Activated CD8-positive, alpha-beta memory T cell treated with anti-CD3 and anti-CD28 coated beads for 24 hours (primary cell): ENCODE results near the gene PTPRK.

ENCODE experiments used
- DNase-seq: peaks from one replicate; pipeline ENCODE4 v3.0.0-alpha.2; 2020

The PTPRK gene

GRCh38 chr6:128238225-128238624 is 282.2 kb downstream of the PTPRK start:
- DNase-seq = no peak

- DNase-seq = no peak
Observed at GRCh38 chr6:128235556-128235955, 284.8 kb downstream of the PTPRK start.

DNA sequence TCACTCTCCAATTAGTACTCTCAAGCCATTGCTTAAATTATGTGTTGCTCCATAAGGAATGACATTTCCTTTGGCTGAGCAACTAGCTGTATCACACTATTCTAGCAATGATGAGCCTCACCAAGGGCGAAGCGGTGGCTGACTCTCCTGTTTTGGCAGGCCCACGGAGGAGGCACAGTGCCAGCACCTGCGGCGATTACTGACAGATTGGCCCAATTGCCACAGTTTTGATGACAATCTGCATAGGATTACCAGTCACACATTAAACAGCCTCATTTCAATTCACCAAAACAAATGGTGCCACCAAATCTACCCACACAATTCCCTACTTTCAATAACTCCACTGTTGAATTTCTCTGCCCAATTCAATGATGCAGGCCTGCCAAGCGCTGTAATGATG is 286.9 kb downstream of the PTPRK start:
- DNase-seq = no peak

GRCh38 chr6:128230267-128230989 is 290.0 kb downstream of the PTPRK start:
- DNase-seq = no peak

GRCh38 chr6:128225612-128226011 is 294.8 kb downstream of the PTPRK start:
- no peak for DNase-seq

GRCh38 chr6:128216917-128217316 is 303.5 kb downstream of the PTPRK start:
- no peak for DNase-seq

GRCh38 chr6:128209771-128210170 is 310.6 kb downstream of the PTPRK start:
- no peak for DNase-seq

GRCh38 chr6:128208851-128209580 is 311.4 kb downstream of the PTPRK start:
- no peak for DNase-seq

GRCh38 chr6:128208078-128208477 is 312.3 kb downstream of the PTPRK start:
- no peak for DNase-seq

GRCh38 chr6:128206610-128207426 is 313.6 kb downstream of the PTPRK start:
- no peak for DNase-seq

- no peak for DNase-seq
Observed at GRCh38 chr6:128204616-128205015, 315.8 kb downstream of the PTPRK start.

DNA sequence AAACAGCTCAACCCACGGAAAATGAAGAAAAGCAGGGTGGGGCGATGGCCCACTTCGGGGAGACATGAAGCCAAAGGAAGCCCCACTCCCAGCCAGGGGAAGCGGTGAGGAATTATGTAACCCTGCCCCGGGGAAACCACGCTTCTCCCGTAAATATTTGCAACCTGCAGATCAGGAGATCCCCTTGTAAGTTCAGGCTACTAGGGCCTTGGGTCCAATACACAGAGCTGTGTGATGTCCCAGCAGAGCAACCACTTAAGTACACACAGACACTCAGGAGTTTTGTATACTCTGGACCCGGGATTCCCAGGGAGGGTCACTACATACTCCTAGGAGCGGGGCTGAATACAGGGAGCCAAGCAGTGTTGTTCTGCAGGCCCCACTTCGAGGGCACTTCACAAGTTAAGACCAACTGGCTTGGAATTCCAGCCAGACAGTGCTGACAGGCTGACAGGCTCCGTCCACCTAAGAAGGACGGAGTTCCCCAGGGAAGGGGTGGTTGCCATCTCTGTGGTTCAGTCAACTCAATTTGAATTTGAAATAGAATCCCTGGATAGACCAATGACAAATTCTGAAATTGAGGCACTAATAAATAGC is 318.1 kb downstream of the PTPRK start:
- DNase-seq = no peak

DNA sequence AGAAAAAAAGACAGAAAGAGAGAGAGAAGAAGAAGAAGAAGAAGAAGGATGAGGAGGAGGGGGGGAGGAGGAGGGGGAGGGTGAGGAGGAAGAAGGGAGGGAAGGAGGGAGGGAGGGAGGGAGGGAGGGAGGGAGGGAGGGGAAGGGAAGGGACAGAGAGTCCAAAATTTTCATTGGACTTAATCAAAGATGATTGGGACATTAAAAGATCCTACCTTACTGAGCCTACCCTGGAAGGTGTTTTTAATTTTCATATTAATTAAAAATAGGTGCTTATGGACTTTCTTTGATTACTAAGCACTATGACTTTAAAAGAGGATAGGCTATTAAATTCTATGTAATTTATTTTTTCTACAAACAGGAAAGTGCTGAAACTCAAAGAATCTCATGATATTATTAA is 319.6 kb downstream of the PTPRK start:
- no peak for DNase-seq

GRCh38 chr6:128199461-128199860 is 320.9 kb downstream of the PTPRK start:
- DNase-seq = no peak

GRCh38 chr6:128192972-128193371 is 327.4 kb downstream of the PTPRK start:
- DNase-seq = no peak

DNA sequence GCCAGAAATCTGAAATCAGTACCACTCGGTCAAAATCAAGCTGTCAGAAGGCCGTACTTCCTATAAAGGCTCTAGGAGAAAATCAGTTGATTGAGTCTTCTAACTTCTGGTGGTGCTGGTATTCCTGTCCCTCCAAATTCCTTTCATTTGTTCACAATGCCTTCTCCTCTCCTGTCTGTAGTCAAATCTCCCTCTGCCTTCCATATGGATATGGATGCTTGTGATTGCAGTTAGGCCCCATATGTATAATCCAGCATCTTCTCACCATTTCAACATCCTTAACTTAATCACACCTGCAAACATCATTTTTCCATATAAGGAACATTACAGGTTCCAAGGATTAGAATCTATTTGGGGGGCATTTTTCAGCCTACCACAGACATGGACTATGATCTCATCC is 331.7 kb downstream of the PTPRK start:
- no peak for DNase-seq

- DNase-seq = no peak
Observed at GRCh38 chr6:128186729-128187128, 333.7 kb downstream of the PTPRK start.

DNA sequence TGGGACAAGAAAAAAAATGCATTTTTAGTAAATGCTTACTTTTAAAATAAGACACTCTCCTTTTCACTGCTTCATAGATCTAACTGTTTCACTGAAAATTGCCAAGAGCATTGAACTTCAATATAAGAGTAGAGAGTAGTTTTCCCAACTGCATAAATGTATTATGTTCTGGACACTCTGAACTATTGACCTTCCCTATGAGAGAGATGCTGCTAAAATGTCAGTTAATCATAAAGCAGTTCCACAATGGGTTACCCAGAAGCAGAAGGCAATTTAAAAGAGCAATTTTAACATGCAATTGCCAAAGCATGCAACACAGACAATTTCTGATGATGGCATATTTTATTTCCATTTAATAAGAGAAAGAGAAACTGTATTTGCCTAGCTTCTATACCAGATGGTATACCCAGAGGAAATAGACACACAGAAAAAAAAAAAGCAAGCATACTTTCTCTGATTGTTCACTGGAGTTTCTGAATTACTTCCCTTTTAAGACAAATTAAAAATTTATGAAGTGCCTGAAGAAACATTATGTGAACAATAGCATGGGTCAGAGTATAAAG is 340.4 kb downstream of the PTPRK start:
- no peak for DNase-seq

GRCh38 chr6:128174724-128175123 is 345.7 kb downstream of the PTPRK start:
- DNase-seq = no peak

GRCh38 chr6:128172752-128173682 is 347.4 kb downstream of the PTPRK start:
- DNase-seq = no peak

DNA sequence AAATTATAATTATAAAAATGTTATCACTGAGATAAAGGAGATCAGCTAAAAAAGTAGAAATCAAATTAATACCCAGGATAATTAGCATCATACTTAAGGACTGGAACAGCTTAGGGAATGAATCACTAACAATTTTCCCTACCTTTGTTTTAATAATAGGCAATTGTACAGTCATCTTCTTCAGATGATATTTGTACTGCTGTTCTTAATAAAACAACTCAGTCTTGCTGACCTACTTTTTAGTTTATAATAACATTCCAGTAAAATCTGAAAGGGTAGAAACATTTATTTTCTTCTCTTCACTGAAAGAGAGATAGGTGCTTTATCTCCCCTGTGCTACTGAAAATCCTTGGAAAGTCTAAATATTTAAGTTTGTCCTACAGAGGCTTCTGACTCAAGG is 348.3 kb downstream of the PTPRK start:
- no peak for DNase-seq

GRCh38 chr6:128171182-128171581 is 349.2 kb downstream of the PTPRK start:
- no peak for DNase-seq
